ENCODE data around the gene CCHCR1.

The CCHCR1 gene

GRCh38 chr6:31110825-31111582 is 46.6 kb downstream of the CCHCR1 start:
- Mint-ChIP-seq H3K4me1 (peaks cover 7 to 16% of the 10 kb centered on the region in 2 donors), H3K36me3 (no peaks in the 10 kb centered on the region), H3K27ac (no peak overlapping the region), H3K4me3 (no peak overlapping the region), H3K9me3 (no peaks in the 10 kb centered on the region), H3K27me3 (peaks cover 26% of the 10 kb centered on the region in 2 donors)
- ATAC-seq (replicated peaks) (no peak), DNase-seq (no peak)

- no peaks in the 10 kb centered on the region for H3K9me3 Mint-ChIP-seq
- H3K4me3 Mint-ChIP-seq: no peak overlapping the region
- DNase-seq (no peak), ATAC-seq (replicated peaks) (no peak)
- no peaks in the 10 kb centered on the region for H3K36me3 Mint-ChIP-seq
- peaks cover 0 to 2% of the 10 kb centered on the region in 2 donors for H3K4me1 Mint-ChIP-seq
- H3K27ac Mint-ChIP-seq: no peak overlapping the region
- H3K27me3 Mint-ChIP-seq: peaks cover 13 to 18% of the 10 kb centered on the region in 2 donors
Observed at GRCh38 chr6:31107052-31107451, 50.5 kb downstream of the CCHCR1 start.

- ATAC-seq (replicated peaks): no peak
- Mint-ChIP-seq H3K27ac (no peak overlapping the region), H3K27me3 (no peaks in the 10 kb centered on the region), H3K4me1 (peaks cover 0 to 2% of the 10 kb centered on the region in 2 donors), H3K36me3 (no peaks in the 10 kb centered on the region), H3K4me3 (no peak overlapping the region), H3K9me3 (no peaks in the 10 kb centered on the region)
- DNase-seq: no peak
Observed at GRCh38 chr6:31103136-31103535, 54.5 kb downstream of the CCHCR1 start.

GRCh38 chr6:31098449-31098938 is 59.1 kb downstream of the CCHCR1 start:
- Mint-ChIP-seq H3K9me3 (no peaks in the 10 kb centered on the region), H3K27me3 (no peaks in the 10 kb centered on the region), H3K27ac (no peak overlapping the region), H3K4me1 (peaks cover 16 to 18% of the 10 kb centered on the region in 2 donors), H3K36me3 (no peaks in the 10 kb centered on the region), H3K4me3 (no peak overlapping the region)
- no peak for DNase-seq
- no peak for ATAC-seq (replicated peaks)

- Mint-ChIP-seq H3K27me3 (no peaks in the 10 kb centered on the region), H3K27ac (no peak overlapping the region), H3K4me1 (peaks cover 15 to 16% of the 10 kb centered on the region in 2 donors), H3K36me3 (no peaks in the 10 kb centered on the region), H3K4me3 (no peak overlapping the region), H3K9me3 (no peaks in the 10 kb centered on the region)
- ATAC-seq (replicated peaks) (no peak), DNase-seq (no peak)
Observed at GRCh38 chr6:31096656-31097055, 60.9 kb downstream of the CCHCR1 start.

GRCh38 chr6:31096215-31096614 is 61.4 kb downstream of the CCHCR1 start:
- H3K36me3 Mint-ChIP-seq: no peaks in the 10 kb centered on the region
- H3K9me3 Mint-ChIP-seq: no peaks in the 10 kb centered on the region
- ATAC-seq (replicated peaks) (no peak), DNase-seq (no peak)
- H3K27me3 Mint-ChIP-seq: no peaks in the 10 kb centered on the region
- no peak overlapping the region for H3K27ac Mint-ChIP-seq
- H3K4me1 Mint-ChIP-seq: peaks cover 15 to 16% of the 10 kb centered on the region in 2 donors
- no peak overlapping the region for H3K4me3 Mint-ChIP-seq

GRCh38 chr6:31094389-31094881 is 63.2 kb downstream of the CCHCR1 start:
- Mint-ChIP-seq H3K27me3 (no peaks in the 10 kb centered on the region), H3K36me3 (no peaks in the 10 kb centered on the region), H3K27ac (peak overlapping the region; percentile 49), H3K9me3 (no peaks in the 10 kb centered on the region), H3K4me3 (no peak overlapping the region), H3K4me1 (peaks cover 15 to 16% of the 10 kb centered on the region in 2 donors)
- DNase-seq: no peak
- peak; percentile 46 to 56 for ATAC-seq (replicated peaks)

GRCh38 chr6:31092769-31093505 is 64.7 kb downstream of the CCHCR1 start:
- no peak overlapping the region for H3K27ac Mint-ChIP-seq
- no peak overlapping the region for H3K4me3 Mint-ChIP-seq
- H3K9me3 Mint-ChIP-seq: no peaks in the 10 kb centered on the region
- no peaks in the 10 kb centered on the region for H3K27me3 Mint-ChIP-seq
- ATAC-seq (replicated peaks) (no peak), DNase-seq (no peak)
- H3K4me1 Mint-ChIP-seq: peaks cover 15 to 16% of the 10 kb centered on the region in 2 donors
- H3K36me3 Mint-ChIP-seq: no peaks in the 10 kb centered on the region
